GM23338 (cell line): ENCODE data around the gene DENND2A. TPM values are rescaled to one million over a fixed set of nuclear protein-coding genes. Genes with fewer than 3 reads are reported as not detected.

Source experiments
- ATAC-seq: fragments of 200-7000 bp; cut with Tn5 transposase; 3 replicates; pipeline ENCODE4 v1.9.1; 2020
- DNase-seq: peaks from one replicate; pipeline ENCODE4 v3.0.0-alpha.2; 2015; ENCODE audit warnings: low spot score
- H2AFZ ChIP-seq: fragments of 200-600 bp; sonication (generic); 2 replicates; pipeline ENCODE4 v1.8.0; 2016; ENCODE audit warnings: antibody characterized with exemption, mild to moderate bottlenecking, moderate library complexity
- H3F3A ChIP-seq: fragments of 200-600 bp; sonication (generic); replicated peaks from 2 replicates; pipeline ENCODE4 v1.8.0; 2017; ENCODE audit warnings: antibody characterized with exemption, mixed run types, low read depth
- H3K27ac ChIP-seq: fragments of 200-600 bp; sonication (generic); 2 replicates; pipeline ENCODE4 v1.6.1; 2016; ENCODE audit warnings: low read depth
- H3K27me3 ChIP-seq: fragments of 200-600 bp; sonication (generic); 2 replicates; pipeline ENCODE4 v1.8.0; 2016; ENCODE audit warnings: mild to moderate bottlenecking, mixed run types, moderate library complexity; ENCODE audit not compliant: insufficient read depth
- H3K36me3 ChIP-seq: fragments of 200-600 bp; sonication (generic); 2 replicates; pipeline ENCODE4 v1.8.0; 2016; ENCODE audit warnings: mild to moderate bottlenecking; ENCODE audit not compliant: insufficient read depth
- H3K4me1 ChIP-seq: fragments of 200-600 bp; sonication (generic); 2 replicates; pipeline ENCODE4 v1.8.0; 2016; ENCODE audit warnings: mild to moderate bottlenecking, moderate library complexity; ENCODE audit not compliant: insufficient read depth
- H3K4me2 ChIP-seq: fragments of 200-600 bp; sonication (generic); 2 replicates; pipeline ENCODE4 v1.7.1; 2017; ENCODE audit warnings: mixed run types
- H3K4me3 ChIP-seq: fragments of 200-600 bp; sonication (generic); 2 replicates; pipeline ENCODE4 v1.6.1; 2016; ENCODE audit warnings: mixed run types
- H3K79me2 ChIP-seq: fragments of 200-600 bp; sonication (generic); replicated peaks from 2 replicates; pipeline ENCODE4 v1.8.0; 2017; ENCODE audit warnings: mild to moderate bottlenecking; ENCODE audit not compliant: insufficient read depth
- H3K9me2 ChIP-seq: fragments of 200-600 bp; sonication (generic); 2 replicates; pipeline ENCODE4 v1.8.0; 2017; ENCODE audit not compliant: insufficient read depth
- H4K20me1 ChIP-seq: fragments of 200-600 bp; sonication (generic); replicated peaks from 2 replicates; pipeline ENCODE4 v1.8.0; 2017; ENCODE audit warnings: mild to moderate bottlenecking; ENCODE audit not compliant: insufficient read depth
- H3K27ac Mint-ChIP-seq: 2 replicates; pipeline ENCODE4 v1.8.0; 2020; ENCODE audit warnings: inconsistent platforms, mild to moderate bottlenecking, moderate library complexity, mixed read lengths
- H3K27me3 Mint-ChIP-seq: 3 replicates; pipeline ENCODE4 v1.8.0; 2022; ENCODE audit warnings: low read depth, mild to moderate bottlenecking, moderate library complexity, mixed read lengths, inconsistent platforms; ENCODE audit not compliant: insufficient read depth, poor library complexity
- H3K36me3 Mint-ChIP-seq: 3 replicates; pipeline ENCODE4 v1.8.0; 2021; ENCODE audit warnings: low read depth, mild to moderate bottlenecking, inconsistent platforms, moderate library complexity, mixed read lengths
- H3K4me1 Mint-ChIP-seq: 3 replicates; pipeline ENCODE4 v1.8.0; 2020; ENCODE audit warnings: mild to moderate bottlenecking, inconsistent platforms, mixed read lengths
- H3K4me3 Mint-ChIP-seq: 3 replicates; pipeline ENCODE4 v1.8.0; 2021; ENCODE audit warnings: moderate library complexity, mild to moderate bottlenecking, inconsistent platforms, mixed read lengths
- H3K9me3 Mint-ChIP-seq: 3 replicates; pipeline ENCODE4 v1.8.0; 2020; ENCODE audit warnings: moderate library complexity, mild to moderate bottlenecking, inconsistent platforms, mixed read lengths
- CREB1 ChIP-seq: fragments of 250-450 bp; sonication (Bioruptor Pico); IDR thresholded peaks from 2 replicates; pipeline ENCODE4 v1.5.0; 2020; ENCODE audit warnings: low read depth, mild to moderate bottlenecking, moderate library complexity
- CTCF ChIP-seq, 2 experiments: fragments of 200-600 bp in 1 of 2; sonication (generic) in 1 of 2; conservative IDR thresholded peaks; 2 replicates each; pipeline versions ENCODE4 v1.5.1 to v1.6.1; 2016 to 2017; ENCODE audit warnings: antibody characterized with exemption in 2 of 2, low read depth in 2 of 2, mild to moderate bottlenecking in 2 of 2, moderate library complexity in 1 of 2
- EZH2phosphoT487 ChIP-seq: fragments of 200-600 bp; sonication (generic); IDR thresholded peaks from one replicate; pipeline ENCODE4 v1.8.1; 2018; ENCODE audit warnings: antibody characterized with exemption; ENCODE audit not compliant: unreplicated experiment
- JUNB ChIP-seq: IDR thresholded peaks from one replicate; pipeline ENCODE4 v1.6.1; 2016; ENCODE audit warnings: antibody characterized with exemption; ENCODE audit not compliant: unreplicated experiment
- NANOG ChIP-seq: IDR thresholded peaks from 2 replicates; pipeline ENCODE4 v1.6.1; 2016; ENCODE audit warnings: antibody characterized with exemption, borderline replicate concordance
- POLR2AphosphoS5 ChIP-seq: IDR thresholded peaks from 2 replicates; pipeline ENCODE4 v1.6.1; 2016; ENCODE audit warnings: antibody characterized with exemption, low read depth
- REST ChIP-seq: IDR thresholded peaks from one replicate; pipeline ENCODE4 v1.6.1; 2018; ENCODE audit warnings: antibody characterized with exemption; ENCODE audit not compliant: unreplicated experiment
- ZNF114 ChIP-seq: fragments of 250-450 bp; sonication (Bioruptor Pico); IDR thresholded peaks from 2 replicates; pipeline ENCODE4 v1.5.0; 2020; ENCODE audit warnings: mild to moderate bottlenecking, moderate library complexity
- polyA plus RNA-seq: library from polyadenylated mRNA; unstranded; fragments of >200 nt; fragmentation: Nextera tagmentation; extraction: Ambion mirVana; gene quantifications from 2 replicates; pipeline ENCODE4 v1.2.1, GENCODE V29; 2016
- total RNA-seq: library from RNA; depleted of rRNA; stranded (reverse); fragments of >200 nt; shearing (Covaris generic); gene quantifications from 2 replicates; pipeline ENCODE4 v1.2.3, GENCODE V29; 2014
- TF ChIP-seq, protein P1 (sequence below): IDR thresholded peaks from 2 replicates; pipeline ENCODE4 v1.6.1; 2016; ENCODE audit warnings: antibody characterized with exemption

DENND2A gene
- total and polyA plus RNA-seq, 2 experiments from 2014 or later, result 1.7 to 5.6 TPM

DNA sequence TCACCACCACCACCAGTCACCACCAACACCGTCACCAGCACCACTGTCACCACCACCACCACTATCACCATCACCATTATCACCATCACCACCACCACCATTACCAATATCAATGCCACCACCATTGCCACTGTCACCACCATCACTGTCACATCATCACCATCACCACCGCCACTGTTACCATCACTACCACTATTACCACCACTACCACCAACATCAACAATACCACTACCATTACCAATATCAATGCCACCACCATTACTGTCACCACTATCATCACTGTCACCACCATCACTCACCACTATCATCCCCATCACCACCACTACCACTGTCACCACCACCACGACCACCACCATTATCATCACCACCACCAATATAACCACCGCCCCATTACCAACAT is 14.0 kb upstream of the DENND2A start:
- Histone ChIP-seq H3K27ac (no peak overlapping the region), H3K79me2 (no peaks in the 10 kb centered on the region), H3K4me2 (no peak overlapping the region), H4K20me1 (no peaks in the 10 kb centered on the region), H3K9me2 (no peaks in the 10 kb centered on the region), H3K27me3 (no peaks in the 10 kb centered on the region), H3K4me1 (no peaks in the 10 kb centered on the region), H2AFZ (no peak overlapping the region), H3K36me3 (no peaks in the 10 kb centered on the region), H3K4me3 (no peak overlapping the region), H3F3A (no peaks in the 10 kb centered on the region)
- TF ChIP-seq EZH2phosphoT487, result no peak
- TF ChIP-seq CREB1 (CRISPR knock-in tag), result no peak
- no peak for TF ChIP-seq CTCF (conservative IDR thresholded peaks at IDR 0.05; ENCODE audit: low read depth in 2 of 2)
- no peak for TF ChIP-seq REST
- TF ChIP-seq ZNF114, result no peak
- DNase-seq (no peak), ATAC-seq (no peak)
- Mint-ChIP-seq H3K4me1 (peaks cover 9% of the 10 kb centered on the region), H3K27me3 (peaks cover 16% of the 10 kb centered on the region), H3K4me3 (no peak overlapping the region), H3K27ac (no peak overlapping the region), H3K9me3 (peaks cover 3% of the 10 kb centered on the region; the same call in 1 of the 3 replicates), H3K36me3 (no peaks in the 10 kb centered on the region)

DNA sequence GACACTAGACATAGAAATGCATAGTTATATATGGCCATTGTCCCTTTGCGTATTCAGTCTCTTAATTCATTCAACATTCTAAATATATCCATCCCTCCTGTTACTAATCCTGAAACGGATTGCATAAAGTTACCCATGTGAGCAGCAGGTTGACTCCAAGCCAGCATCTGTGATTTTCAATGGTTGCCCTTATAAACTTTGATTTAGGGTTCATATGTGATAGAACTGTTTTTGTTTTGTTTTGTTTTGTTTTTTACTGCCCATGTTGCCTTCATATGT is 13.4 kb upstream of the DENND2A start:
- Mint-ChIP-seq H3K4me1 (peaks cover 9% of the 10 kb centered on the region), H3K9me3 (peaks cover 3% of the 10 kb centered on the region; the same call in 1 of the 3 replicates), H3K4me3 (no peak overlapping the region), H3K27ac (no peak overlapping the region), H3K36me3 (no peaks in the 10 kb centered on the region), H3K27me3 (peaks cover 14% of the 10 kb centered on the region)
- Histone ChIP-seq H3K4me3 (no peak overlapping the region), H4K20me1 (no peaks in the 10 kb centered on the region), H3K27ac (no peak overlapping the region), H3K4me2 (no peak overlapping the region), H3K4me1 (no peaks in the 10 kb centered on the region), H3K9me2 (no peaks in the 10 kb centered on the region), H3F3A (no peaks in the 10 kb centered on the region), H2AFZ (no peak overlapping the region), H3K27me3 (no peaks in the 10 kb centered on the region), H3K79me2 (no peaks in the 10 kb centered on the region), H3K36me3 (no peaks in the 10 kb centered on the region)
- ATAC-seq, result no peak
- no peak for DNase-seq
- TF ChIP-seq JUNB (no peak), POLR2AphosphoS5 (no peak), NANOG (no peak), EZH2phosphoT487 (no peak), REST (no peak)
- TF ChIP-seq, protein P1, sequence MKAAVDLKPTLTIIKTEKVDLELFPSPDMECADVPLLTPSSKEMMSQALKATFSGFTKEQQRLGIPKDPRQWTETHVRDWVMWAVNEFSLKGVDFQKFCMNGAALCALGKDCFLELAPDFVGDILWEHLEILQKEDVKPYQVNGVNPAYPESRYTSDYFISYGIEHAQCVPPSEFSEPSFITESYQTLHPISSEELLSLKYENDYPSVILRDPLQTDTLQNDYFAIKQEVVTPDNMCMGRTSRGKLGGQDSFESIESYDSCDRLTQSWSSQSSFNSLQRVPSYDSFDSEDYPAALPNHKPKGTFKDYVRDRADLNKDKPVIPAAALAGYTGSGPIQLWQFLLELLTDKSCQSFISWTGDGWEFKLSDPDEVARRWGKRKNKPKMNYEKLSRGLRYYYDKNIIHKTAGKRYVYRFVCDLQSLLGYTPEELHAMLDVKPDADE, result no peak
